HepG2 (cell line): Measurements from ENCODE around the gene ALOXE3. TPM values are rescaled to one million over a fixed set of nuclear protein-coding genes. Genes with fewer than 3 reads are reported as not detected.

Experiments
- ARID2 ChIP-seq: sonication (generic); formaldehyde crosslinking; IDR thresholded peaks from 2 replicates; pipeline ENCODE4 v1.8.1; 2022; ENCODE audit warnings: mild to moderate bottlenecking, missing genetic modification reagents, borderline replicate concordance
- ARNTL ChIP-seq: sonication (generic); formaldehyde crosslinking; IDR thresholded peaks from 2 replicates; pipeline ENCODE4 v1.4.0; 2020; ENCODE audit warnings: mild to moderate bottlenecking, missing genetic modification reagents
- KMT2A ChIP-seq: sonication (generic); formaldehyde crosslinking; IDR thresholded peaks from 2 replicates; pipeline ENCODE4 v1.4.0; 2020; ENCODE audit warnings: missing genetic modification reagents
- MATR3 ChIP-seq: sonication (generic); formaldehyde crosslinking; IDR thresholded peaks from 2 replicates; pipeline ENCODE4 v1.4.0; 2020; ENCODE audit warnings: missing genetic modification reagents
- MEIS1 ChIP-seq: sonication (generic); formaldehyde crosslinking; IDR thresholded peaks from 2 replicates; pipeline ENCODE4 v1.9.0; 2021; ENCODE audit warnings: mild to moderate bottlenecking, missing genetic modification reagents, moderate library complexity, borderline replicate concordance
- NR1H2 ChIP-seq: sonication (generic); formaldehyde crosslinking; IDR thresholded peaks from 2 replicates; pipeline ENCODE4 v1.8.1; 2022; ENCODE audit warnings: low read depth, missing genetic modification reagents, borderline replicate concordance
- PHF8 ChIP-seq: sonication (generic); formaldehyde crosslinking; IDR thresholded peaks from 2 replicates; pipeline ENCODE4 v1.5.0; 2020; ENCODE audit warnings: missing genetic modification reagents
- POLR2A ChIP-seq, 2 experiments: IDR thresholded peaks; 2 replicates each; pipeline ENCODE4 v1.6.1; 2011; ENCODE audit warnings: low read depth in 2 of 2, low read length in 2 of 2, mild to moderate bottlenecking in 1 of 2, moderate library complexity in 1 of 2; ENCODE audit not compliant: insufficient read depth in 1 of 2
- ZBED4 ChIP-seq: sonication (generic); formaldehyde crosslinking; IDR thresholded peaks from 2 replicates; pipeline ENCODE4 v1.4.0; 2020; ENCODE audit warnings: missing genetic modification reagents, borderline replicate concordance
- ZBTB38 ChIP-seq: sonication (generic); formaldehyde crosslinking; IDR thresholded peaks from 2 replicates; pipeline ENCODE4 v1.5.1; 2020; ENCODE audit warnings: mild to moderate bottlenecking, missing genetic modification reagents
- ZFP36 ChIP-seq: fragments of 150-350 bp; IDR thresholded peaks from 2 replicates; pipeline ENCODE4 v1.6.1; 2018; ENCODE audit warnings: borderline replicate concordance, low read length, low read depth; ENCODE audit not compliant: partially characterized antibody
- ZKSCAN8 ChIP-seq: IDR thresholded peaks from 2 replicates; pipeline ENCODE4 v1.6.1; 2016; ENCODE audit warnings: borderline replicate concordance, missing genetic modification reagents, missing compliant biosample characterization
- ZNF558 ChIP-seq: sonication (generic); formaldehyde crosslinking; IDR thresholded peaks from 2 replicates; pipeline ENCODE4 v1.9.0; 2022; ENCODE audit warnings: mild to moderate bottlenecking, missing genetic modification reagents, borderline replicate concordance
- ZNF563 ChIP-seq: sonication (generic); formaldehyde crosslinking; IDR thresholded peaks from 2 replicates; pipeline ENCODE4 v1.8.0; 2022; ENCODE audit warnings: mild to moderate bottlenecking, moderate library complexity, missing genetic modification reagents
- ZNF709 ChIP-seq: sonication (generic); formaldehyde crosslinking; IDR thresholded peaks from 2 replicates; pipeline ENCODE4 v1.5.0; 2020; ENCODE audit warnings: mild to moderate bottlenecking, missing genetic modification reagents
- ZNF878 ChIP-seq: sonication (generic); formaldehyde crosslinking; IDR thresholded peaks from 2 replicates; pipeline ENCODE4 v1.8.1; 2023; ENCODE audit warnings: mild to moderate bottlenecking, missing genetic modification reagents, moderate library complexity
- ZZZ3 ChIP-seq: sonication (generic); formaldehyde crosslinking; IDR thresholded peaks from 2 replicates; pipeline ENCODE4 v1.4.0; 2020; ENCODE audit warnings: missing genetic modification reagents, mild to moderate bottlenecking, borderline replicate concordance
- polyA plus RNA-seq, 8 experiments: library from polyadenylated mRNA; depleted of rRNA in 3 of 8; stranded (reverse) in 7 of 8; unstranded in 1 of 8; fragments of >200 nt; fragmentation: Illumina TruSeq in 4 of 8; extraction: Trizol in 4 of 8; gene quantifications; 2 replicates each; pipeline versions ENCODE4 v1.2.1 to v1.2.3, GENCODE V29; 2011 to 2016; ENCODE audit warnings: low read depth in 4 of 8, missing spikeins in 1 of 8, mixed read lengths in 1 of 8; ENCODE audit not compliant: insufficient read depth in 1 of 8
- total RNA-seq, 5 experiments: library from RNA; depleted of rRNA; stranded (reverse); fragments of >200 nt; fragmentation: Illumina TruSeq; extraction: Trizol; gene quantifications; 2 replicates each; pipeline ENCODE4 v1.2.3, GENCODE V29; 2016; ENCODE audit warnings: low read depth in 1 of 5
- TF ChIP-seq, protein P1 (sequence below): sonication (generic); formaldehyde crosslinking; IDR thresholded peaks from 2 replicates; pipeline ENCODE4 v1.8.1; 2023; ENCODE audit warnings: mild to moderate bottlenecking, inconsistent platforms, moderate library complexity, missing genetic modification reagents, borderline replicate concordance
- TF ChIP-seq, protein P2 (sequence below): sonication (generic); formaldehyde crosslinking; IDR thresholded peaks from 2 replicates; pipeline ENCODE4 v1.4.0; 2020; ENCODE audit warnings: mild to moderate bottlenecking, missing genetic modification reagents, borderline replicate concordance

The ALOXE3 gene
- total and polyA plus RNA-seq, 2 of the 13 experiments (the other 11 are each of a cell fraction or from before 2014, with no cell fraction given): 0.07 TPM; not detected in 1

DNA sequence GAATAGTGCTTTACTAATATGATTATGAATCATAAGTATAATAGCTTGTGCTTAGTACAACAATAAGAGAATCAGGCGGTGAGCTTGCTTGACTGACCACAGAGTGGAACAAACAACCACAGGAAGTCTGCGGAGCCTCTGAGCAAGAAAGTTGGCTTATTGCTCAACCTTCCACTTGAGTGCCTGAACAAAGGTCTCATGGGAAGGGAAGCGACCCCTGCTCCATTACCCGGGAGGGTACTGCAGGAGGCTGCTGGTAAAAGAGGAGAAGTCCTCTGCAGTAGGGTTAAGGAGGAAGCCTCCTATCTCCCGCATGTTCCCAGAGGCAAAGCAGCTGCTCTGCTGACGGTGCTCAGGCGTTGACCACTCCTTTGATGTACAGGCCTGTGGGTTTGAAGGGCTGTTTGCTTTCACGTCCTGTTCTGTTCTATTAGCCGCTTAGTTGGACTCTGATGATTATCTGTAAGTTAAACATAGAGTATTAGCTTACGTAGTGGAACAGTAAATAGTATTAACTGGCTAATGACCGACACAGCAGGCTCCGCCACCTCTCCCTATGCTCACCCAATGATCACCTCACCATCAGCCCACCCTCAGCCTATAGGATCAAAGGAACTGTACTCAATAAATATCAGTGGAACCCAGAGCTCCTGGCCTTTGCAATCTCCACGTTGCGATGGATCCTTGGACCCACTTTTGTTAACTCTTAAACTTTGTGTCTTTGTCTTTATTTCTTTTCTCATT is 61.9 kb downstream of the ALOXE3 start (continued):
- TF ChIP-seq, protein P1, sequence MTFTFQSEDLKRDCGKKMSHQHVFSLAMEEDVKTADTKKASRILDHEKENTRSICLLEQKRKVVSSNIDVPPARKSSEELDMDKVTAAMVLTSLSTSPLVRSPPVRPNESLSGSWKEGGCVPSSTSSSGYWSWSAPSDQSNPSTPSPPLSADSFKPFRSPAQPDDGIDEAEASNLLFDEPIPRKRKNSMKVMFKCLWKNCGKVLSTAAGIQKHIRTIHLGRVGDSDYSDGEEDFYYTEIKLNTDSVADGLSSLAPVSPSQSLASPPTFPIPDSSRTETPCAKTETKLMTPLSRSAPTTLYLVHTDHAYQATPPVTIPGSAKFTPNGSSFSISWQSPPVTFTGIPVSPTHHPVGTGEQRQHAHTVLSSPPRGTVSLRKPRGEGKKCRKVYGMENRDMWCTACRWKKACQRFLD (CRISPR knock-in tag): 0 out of 2 replicates have a peak, but pooled peaks have one; percentile 42
- no peak for TF ChIP-seq ARID2
- TF ChIP-seq, protein P2, sequence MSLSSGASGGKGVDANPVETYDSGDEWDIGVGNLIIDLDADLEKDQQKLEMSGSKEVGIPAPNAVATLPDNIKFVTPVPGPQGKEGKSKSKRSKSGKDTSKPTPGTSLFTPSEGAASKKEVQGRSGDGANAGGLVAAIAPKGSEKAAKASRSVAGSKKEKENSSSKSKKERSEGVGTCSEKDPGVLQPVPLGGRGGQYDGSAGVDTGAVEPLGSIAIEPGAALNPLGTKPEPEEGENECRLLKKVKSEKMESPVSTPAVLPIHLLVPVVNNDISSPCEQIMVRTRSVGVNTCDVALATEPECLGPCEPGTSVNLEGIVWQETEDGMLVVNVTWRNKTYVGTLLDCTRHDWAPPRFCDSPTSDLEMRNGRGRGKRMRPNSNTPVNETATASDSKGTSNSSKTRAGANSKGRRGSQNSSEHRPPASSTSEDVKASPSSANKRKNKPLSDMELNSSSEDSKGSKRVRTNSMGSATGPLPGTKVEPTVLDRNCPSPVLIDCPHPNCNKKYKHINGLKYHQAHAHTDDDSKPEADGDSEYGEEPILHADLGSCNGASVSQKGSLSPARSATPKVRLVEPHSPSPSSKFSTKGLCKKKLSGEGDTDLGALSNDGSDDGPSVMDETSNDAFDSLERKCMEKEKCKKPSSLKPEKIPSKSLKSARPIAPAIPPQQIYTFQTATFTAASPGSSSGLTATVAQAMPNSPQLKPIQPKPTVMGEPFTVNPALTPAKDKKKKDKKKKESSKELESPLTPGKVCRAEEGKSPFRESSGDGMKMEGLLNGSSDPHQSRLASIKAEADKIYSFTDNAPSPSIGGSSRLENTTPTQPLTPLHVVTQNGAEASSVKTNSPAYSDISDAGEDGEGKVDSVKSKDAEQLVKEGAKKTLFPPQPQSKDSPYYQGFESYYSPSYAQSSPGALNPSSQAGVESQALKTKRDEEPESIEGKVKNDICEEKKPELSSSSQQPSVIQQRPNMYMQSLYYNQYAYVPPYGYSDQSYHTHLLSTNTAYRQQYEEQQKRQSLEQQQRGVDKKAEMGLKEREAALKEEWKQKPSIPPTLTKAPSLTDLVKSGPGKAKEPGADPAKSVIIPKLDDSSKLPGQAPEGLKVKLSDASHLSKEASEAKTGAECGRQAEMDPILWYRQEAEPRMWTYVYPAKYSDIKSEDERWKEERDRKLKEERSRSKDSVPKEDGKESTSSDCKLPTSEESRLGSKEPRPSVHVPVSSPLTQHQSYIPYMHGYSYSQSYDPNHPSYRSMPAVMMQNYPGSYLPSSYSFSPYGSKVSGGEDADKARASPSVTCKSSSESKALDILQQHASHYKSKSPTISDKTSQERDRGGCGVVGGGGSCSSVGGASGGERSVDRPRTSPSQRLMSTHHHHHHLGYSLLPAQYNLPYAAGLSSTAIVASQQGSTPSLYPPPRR: peak; percentile 100
- peak; percentile 92 to 96; a peak in 2 of 4 replicates for TF ChIP-seq POLR2A (IDR thresholded peaks at IDR 0.05; ENCODE audit: insufficient read depth in 1 of 2, low read depth in 2 of 2, low read length in 2 of 2)
- TF ChIP-seq ZNF709: 0 out of 2 replicates have a peak, but pooled peaks have one; percentile 68
- TF ChIP-seq MATR3 (CRISPR knock-in tag): no peak
- no peak for TF ChIP-seq ZNF558 (CRISPR knock-in tag)
- TF ChIP-seq ZBED4: no peak; the same call in 1 of the 2 replicates
- 0 out of 2 replicates have a peak, but pooled peaks have one; percentile 19 for TF ChIP-seq ZZZ3 (CRISPR knock-in tag)
- 0 out of 2 replicates have a peak, but pooled peaks have one; percentile 17 for TF ChIP-seq MEIS1
- no peak; the same call in 1 of the 2 replicates for TF ChIP-seq PHF8 (CRISPR knock-in tag)
- peak; percentile 46; the same call in 1 of the 2 replicates for TF ChIP-seq ZNF878 (CRISPR knock-in tag)
- TF ChIP-seq ZFP36: peak; percentile 80
- peak; percentile 69; the same call in 1 of the 2 replicates for TF ChIP-seq ZNF563 (CRISPR knock-in tag)
- TF ChIP-seq NR1H2 (CRISPR knock-in tag): no peak
- TF ChIP-seq ZBTB38 (CRISPR knock-in tag): no peak; the same call in 1 of the 2 replicates
- TF ChIP-seq ARNTL: peak; percentile 42; the same call in 1 of the 2 replicates
- 0 out of 2 replicates have a peak, but pooled peaks have one; percentile 40 for TF ChIP-seq ZKSCAN8 (CRISPR knock-in tag)
- TF ChIP-seq KMT2A (CRISPR knock-in tag): peak; percentile 35; the same call in 1 of the 2 replicates
